Panc1 (cell line): Measurements from ENCODE around the gene PAPOLB.

ENCODE experiments used
- TF ChIP-seq, protein P1 (sequence below): fragments of 450-650 bp; IDR thresholded peaks from 2 replicates; pipeline ENCODE4 v1.5.1; 2017; ENCODE audit warnings: mild to moderate bottlenecking
- TF ChIP-seq, protein P2 (sequence below), 2 experiments: IDR thresholded peaks; 2 replicates each; pipeline ENCODE4 v1.6.1; 2011 to 2012; ENCODE audit warnings: low read depth in 2 of 2, control low read depth in 1 of 2, low read length in 1 of 2, mild to moderate bottlenecking in 1 of 2, moderate library complexity in 1 of 2; ENCODE audit not compliant: insufficient read depth in 1 of 2

DNA sequence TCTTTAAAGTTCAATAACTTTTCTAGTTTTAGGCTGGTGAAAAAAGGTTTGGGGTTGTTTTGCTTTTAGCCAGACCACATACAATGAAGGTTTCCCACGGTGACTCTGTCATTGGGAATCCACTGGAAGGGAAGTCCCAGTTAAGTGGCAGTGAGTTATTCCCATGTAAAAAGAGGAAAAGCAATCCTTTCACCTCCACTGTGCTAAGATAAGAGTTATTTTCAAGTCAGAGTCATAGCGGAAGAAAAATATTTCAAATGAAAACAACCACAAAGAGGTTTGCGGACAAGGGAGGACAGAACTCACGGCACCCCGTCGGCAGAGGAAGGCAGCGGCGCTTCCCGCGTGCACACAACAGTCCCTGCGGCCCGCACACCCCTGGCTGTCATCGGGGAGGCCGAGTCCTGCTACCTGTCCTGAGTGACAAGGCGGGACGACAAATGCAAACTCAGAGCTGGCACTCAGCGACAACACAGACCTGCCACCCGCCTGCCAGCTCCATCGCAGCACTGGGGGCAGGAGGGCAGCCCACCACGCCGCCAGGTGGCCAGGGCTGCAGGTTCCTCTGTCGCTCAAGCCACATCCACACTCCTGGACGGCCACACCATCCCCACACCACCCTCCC lies 9.3 kb upstream of the PAPOLB start:
- TF ChIP-seq, protein P1, sequence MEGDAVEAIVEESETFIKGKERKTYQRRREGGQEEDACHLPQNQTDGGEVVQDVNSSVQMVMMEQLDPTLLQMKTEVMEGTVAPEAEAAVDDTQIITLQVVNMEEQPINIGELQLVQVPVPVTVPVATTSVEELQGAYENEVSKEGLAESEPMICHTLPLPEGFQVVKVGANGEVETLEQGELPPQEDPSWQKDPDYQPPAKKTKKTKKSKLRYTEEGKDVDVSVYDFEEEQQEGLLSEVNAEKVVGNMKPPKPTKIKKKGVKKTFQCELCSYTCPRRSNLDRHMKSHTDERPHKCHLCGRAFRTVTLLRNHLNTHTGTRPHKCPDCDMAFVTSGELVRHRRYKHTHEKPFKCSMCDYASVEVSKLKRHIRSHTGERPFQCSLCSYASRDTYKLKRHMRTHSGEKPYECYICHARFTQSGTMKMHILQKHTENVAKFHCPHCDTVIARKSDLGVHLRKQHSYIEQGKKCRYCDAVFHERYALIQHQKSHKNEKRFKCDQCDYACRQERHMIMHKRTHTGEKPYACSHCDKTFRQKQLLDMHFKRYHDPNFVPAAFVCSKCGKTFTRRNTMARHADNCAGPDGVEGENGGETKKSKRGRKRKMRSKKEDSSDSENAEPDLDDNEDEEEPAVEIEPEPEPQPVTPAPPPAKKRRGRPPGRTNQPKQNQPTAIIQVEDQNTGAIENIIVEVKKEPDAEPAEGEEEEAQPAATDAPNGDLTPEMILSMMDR: no peak
- TF ChIP-seq, protein P2, sequence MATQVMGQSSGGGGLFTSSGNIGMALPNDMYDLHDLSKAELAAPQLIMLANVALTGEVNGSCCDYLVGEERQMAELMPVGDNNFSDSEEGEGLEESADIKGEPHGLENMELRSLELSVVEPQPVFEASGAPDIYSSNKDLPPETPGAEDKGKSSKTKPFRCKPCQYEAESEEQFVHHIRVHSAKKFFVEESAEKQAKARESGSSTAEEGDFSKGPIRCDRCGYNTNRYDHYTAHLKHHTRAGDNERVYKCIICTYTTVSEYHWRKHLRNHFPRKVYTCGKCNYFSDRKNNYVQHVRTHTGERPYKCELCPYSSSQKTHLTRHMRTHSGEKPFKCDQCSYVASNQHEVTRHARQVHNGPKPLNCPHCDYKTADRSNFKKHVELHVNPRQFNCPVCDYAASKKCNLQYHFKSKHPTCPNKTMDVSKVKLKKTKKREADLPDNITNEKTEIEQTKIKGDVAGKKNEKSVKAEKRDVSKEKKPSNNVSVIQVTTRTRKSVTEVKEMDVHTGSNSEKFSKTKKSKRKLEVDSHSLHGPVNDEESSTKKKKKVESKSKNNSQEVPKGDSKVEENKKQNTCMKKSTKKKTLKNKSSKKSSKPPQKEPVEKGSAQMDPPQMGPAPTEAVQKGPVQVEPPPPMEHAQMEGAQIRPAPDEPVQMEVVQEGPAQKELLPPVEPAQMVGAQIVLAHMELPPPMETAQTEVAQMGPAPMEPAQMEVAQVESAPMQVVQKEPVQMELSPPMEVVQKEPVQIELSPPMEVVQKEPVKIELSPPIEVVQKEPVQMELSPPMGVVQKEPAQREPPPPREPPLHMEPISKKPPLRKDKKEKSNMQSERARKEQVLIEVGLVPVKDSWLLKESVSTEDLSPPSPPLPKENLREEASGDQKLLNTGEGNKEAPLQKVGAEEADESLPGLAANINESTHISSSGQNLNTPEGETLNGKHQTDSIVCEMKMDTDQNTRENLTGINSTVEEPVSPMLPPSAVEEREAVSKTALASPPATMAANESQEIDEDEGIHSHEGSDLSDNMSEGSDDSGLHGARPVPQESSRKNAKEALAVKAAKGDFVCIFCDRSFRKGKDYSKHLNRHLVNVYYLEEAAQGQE (IDR thresholded peaks at IDR 0.05; ENCODE audit: insufficient read depth in 1 of 2, low read depth in 2 of 2, low read length in 1 of 2): no peak
